ENCODE results near the gene CDH4. TPM values are rescaled to one million over a fixed set of nuclear protein-coding genes. Genes with fewer than 3 reads are reported as not detected.

Gene CDH4
- total RNA-seq, 4 donors from 2014 or later, result 0.13 to 0.38 (median 0.21) TPM; not detected in 1

DNA sequence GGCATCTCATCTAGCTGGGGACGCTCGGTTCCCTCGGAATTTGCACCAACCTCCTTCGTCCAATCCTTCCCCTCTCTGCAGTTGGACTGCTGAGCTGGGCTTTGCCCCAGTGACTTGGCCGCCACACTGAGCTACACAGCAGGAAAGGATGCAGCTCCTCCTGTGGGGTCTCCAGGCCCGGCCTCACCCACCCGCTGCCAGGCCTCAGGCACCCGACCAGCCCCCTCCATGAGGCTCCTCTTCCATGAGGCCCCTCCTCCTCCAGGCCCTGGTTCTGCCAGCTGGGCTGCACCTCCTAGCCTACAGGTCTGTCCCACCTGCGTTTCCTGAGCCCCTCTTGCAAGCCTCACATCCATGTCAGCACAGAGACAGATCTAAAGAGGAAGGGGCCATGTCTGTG is 443.7 kb downstream of the CDH4 start:
- no peak for TF ChIP-seq POLR2A (IDR thresholded peaks at IDR 0.05)
- no peak for TF ChIP-seq CTCF (IDR thresholded peaks at IDR 0.05)
- intact Hi-C loops (cut with DNase I), result no loop called here
- Histone ChIP-seq H3K4me3 (no peak overlapping the region), H3K36me3 (no peaks in the 10 kb centered on the region), H3K4me1 (no peaks in the 10 kb centered on the region), H3K9me3 (no peaks in the 10 kb centered on the region), H3K27ac (no peak overlapping the region), H3K27me3 (peaks cover 0 to 33% (median 0%) of the 10 kb centered on the region in 4 donors)
- WGBS, 2 donors, result 89 to 91% methylated on average over 5 to 9 of the region's 9 CpGs
- no peak for DNase-seq

DNA sequence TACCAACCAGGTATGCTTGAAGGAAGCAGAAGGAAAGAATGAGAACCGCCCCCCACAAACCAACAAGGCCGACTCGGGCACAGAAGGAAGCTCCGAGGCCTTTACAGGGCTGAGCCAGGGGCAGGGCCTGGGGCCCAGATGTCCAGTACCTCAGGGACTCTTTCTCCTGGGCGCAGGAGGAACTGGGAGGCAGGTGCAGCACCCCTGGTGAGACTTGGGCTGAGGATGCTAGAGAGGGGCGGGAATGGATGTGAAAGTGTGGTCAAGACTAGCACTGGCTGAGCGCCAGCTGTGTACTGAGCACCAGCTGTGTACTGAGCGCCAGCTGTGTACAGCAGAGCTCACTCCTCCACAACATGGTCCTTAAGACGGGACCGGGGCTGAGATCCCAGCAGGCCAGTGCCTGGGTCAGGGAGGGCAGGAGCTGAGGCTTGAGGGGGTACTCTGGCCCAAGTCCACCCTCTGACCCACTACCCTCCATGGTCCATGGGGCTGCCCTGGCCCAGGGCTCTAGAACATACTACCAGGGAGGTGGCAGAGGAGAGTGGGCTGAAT is 444.2 kb downstream of the CDH4 start:
- Histone ChIP-seq H3K27me3 (peaks cover 0 to 28% (median 0%) of the 10 kb centered on the region in 4 donors), H3K9me3 (no peaks in the 10 kb centered on the region), H3K4me3 (no peak overlapping the region), H3K27ac (no peak overlapping the region), H3K36me3 (no peaks in the 10 kb centered on the region), H3K4me1 (no peaks in the 10 kb centered on the region)
- 40 to 65% methylated on average over 1 to 5 of the region's 10 CpGs for WGBS, 2 donors
- TF ChIP-seq POLR2A (IDR thresholded peaks at IDR 0.05) (no peak), CTCF (IDR thresholded peaks at IDR 0.05) (no peak)
- DNase-seq, result no peak
- intact Hi-C loops (cut with DNase I), result no loop called here

GRCh38 chr20:61697666-61698597 is 445.9 kb downstream of the CDH4 start:
- DNase-seq, result no peak
- TF ChIP-seq CTCF (IDR thresholded peaks at IDR 0.05), result no peak
- no peak for TF ChIP-seq POLR2A (IDR thresholded peaks at IDR 0.05)
- WGBS, 2 donors, result 87 to 88% methylated on average over 12 to 17 of the region's 33 CpGs
- H3K4me1 ChIP-seq, result no peaks in the 10 kb centered on the region
- intact Hi-C loops (cut with DNase I), result no loop called here
- no peak overlapping the region for H3K27ac ChIP-seq
- peaks cover 0 to 28% (median 0%) of the 10 kb centered on the region in 4 donors for H3K27me3 ChIP-seq
- no peak overlapping the region for H3K4me3 ChIP-seq
- H3K36me3 ChIP-seq, result no peaks in the 10 kb centered on the region
- H3K9me3 ChIP-seq, result no peaks in the 10 kb centered on the region

DNA sequence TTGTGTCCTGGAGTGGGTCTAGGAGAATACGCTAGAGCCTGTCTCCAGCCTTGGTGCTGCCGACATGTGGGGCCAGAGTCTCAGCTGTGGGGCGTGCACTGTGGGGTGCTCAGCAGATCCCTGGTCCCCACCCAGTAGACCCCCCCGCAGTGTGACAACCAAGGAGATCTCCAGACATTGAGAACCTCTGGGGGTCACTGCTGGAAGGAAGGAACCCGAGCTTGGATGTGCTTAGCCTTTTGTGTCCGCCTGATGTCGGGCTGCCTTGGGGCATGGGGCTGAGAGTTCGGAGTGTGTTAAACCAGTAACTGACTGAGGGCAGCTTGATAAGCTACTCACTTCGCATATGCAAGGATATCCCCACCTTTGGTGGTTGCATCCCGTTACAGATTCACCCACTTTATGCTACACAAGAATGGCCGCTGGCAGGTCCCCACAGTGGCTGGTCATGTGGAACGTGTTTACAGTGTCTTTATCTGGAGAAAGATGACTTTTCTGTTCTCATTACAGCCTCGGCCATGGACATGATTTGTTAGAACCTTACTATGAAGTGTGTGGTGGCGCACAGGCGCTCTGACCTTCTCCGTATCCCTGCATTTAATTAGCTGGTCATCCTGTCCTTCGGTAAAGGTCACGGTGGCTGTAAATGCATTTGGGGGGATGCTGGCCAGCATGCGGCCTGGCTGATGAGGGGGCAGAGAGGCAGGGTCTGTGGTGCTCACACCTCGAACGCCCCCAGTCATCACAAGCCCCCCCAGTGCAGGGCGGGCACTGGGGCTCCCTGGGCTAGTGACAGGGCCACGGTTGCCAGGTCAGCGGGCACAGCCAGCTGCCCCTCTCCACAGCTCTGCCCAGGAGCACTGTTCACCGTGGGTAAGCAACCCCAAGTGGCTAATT is 446.8 kb downstream of the CDH4 start:
- Histone ChIP-seq H3K27ac (no peak overlapping the region), H3K27me3 (peaks cover 0 to 22% (median 0%) of the 10 kb centered on the region in 4 donors), H3K36me3 (no peaks in the 10 kb centered on the region), H3K4me1 (no peaks in the 10 kb centered on the region), H3K4me3 (no peak overlapping the region), H3K9me3 (no peaks in the 10 kb centered on the region)
- TF ChIP-seq POLR2A (IDR thresholded peaks at IDR 0.05), result no peak
- TF ChIP-seq CTCF (IDR thresholded peaks at IDR 0.05), result no peak
- intact Hi-C loops (cut with DNase I), result no loop called here
- 87 to 91% methylated on average over 10 to 14 of the region's 25 CpGs for WGBS, 2 donors
- no peak for DNase-seq
